Endothelial cell of umbilical vein (primary cell): ENCODE data around the gene GGA1. TPM values are rescaled to one million over a fixed set of nuclear protein-coding genes. Genes with fewer than 3 reads are reported as not detected.

Experiments
- BruUV-seq: library from RNA; stranded (reverse); fragments of 400-500 nt; replicated peaks from 2 replicates; lab custom pipeline; 2021; lab: Mats Ljungman, UMichigan
- CTCF ChIA-PET: fragments of 300-600, 350-600 bp; sonication (Branson Sonifier 250); formaldehyde crosslinking; loops from one replicate; lab custom pipeline; 2021; ENCODE audit warnings: antibody characterized with exemption, inconsistent platforms; lab: Charles Lee
- POLR2A ChIA-PET: fragments of 300-600, 350-600 bp; sonication (Branson Sonifier 250); formaldehyde crosslinking; loops from one replicate; lab custom pipeline; 2021; ENCODE audit warnings: antibody characterized with exemption, inconsistent platforms; lab: Charles Lee
- DNase-seq: peaks from one replicate; pipeline ENCODE4 v3.0.0-alpha.2; 2011; ENCODE audit warnings: low read depth, low spot score
- FAIRE-seq: peaks from 2 replicates; lab custom pipeline; 2011; peaks lifted over from hg19 to GRCh38; lab: Jason Lieb, UNC
- H2AFZ ChIP-seq: 2 replicates; pipeline ENCODE4 v1.6.0; 2012; ENCODE audit warnings: low read depth, low read length, control low read depth, inconsistent platforms
- H3K27ac ChIP-seq: 2 replicates; pipeline ENCODE4 v1.5.1; 2011; ENCODE audit warnings: low read depth, mild to moderate bottlenecking, control low read depth, low read length, moderate library complexity; ENCODE audit not compliant: insufficient read depth
- H3K27me3 ChIP-seq, 2 experiments: 2 replicates each; pipeline versions ENCODE4 v1.6.0 to v1.6.1; 2011; ENCODE audit warnings: low read length in 2 of 2, mixed read lengths in 1 of 2; ENCODE audit not compliant: control insufficient read depth in 2 of 2, insufficient read depth in 2 of 2
- H3K36me3 ChIP-seq, 2 experiments: 2 replicates in 1 of 2; 3 replicates in 1 of 2; pipeline ENCODE4 v1.5.1; 2011; ENCODE audit warnings: low read length in 2 of 2, mild to moderate bottlenecking in 1 of 2, moderate library complexity in 1 of 2; ENCODE audit not compliant: control insufficient read depth in 2 of 2, insufficient read depth in 2 of 2; ENCODE audit errors: extremely low read depth in 1 of 2
- H3K4me1 ChIP-seq: 3 replicates; pipeline ENCODE4 v1.5.1; 2011; ENCODE audit warnings: mild to moderate bottlenecking, low read length; ENCODE audit not compliant: control insufficient read depth, insufficient read depth; ENCODE audit errors: extremely low read depth
- H3K4me2 ChIP-seq: 2 replicates; pipeline ENCODE4 v1.6.1; 2011; ENCODE audit warnings: low read length, control low read depth, mixed read lengths; ENCODE audit not compliant: insufficient read depth
- H3K4me3 ChIP-seq, 3 experiments: fragments of 200-600 bp in 1 of 3; sonication (generic), shearing (Covaris generic) in 1 of 3; replicated peaks in 1 of 3; 2 replicates each; pipeline ENCODE4 v1.5.1; 2011 to 2016; ENCODE audit warnings: control low read depth in 3 of 3, low read length in 3 of 3, mild to moderate bottlenecking in 2 of 3, inconsistent platforms in 1 of 3, low read depth in 1 of 3, moderate library complexity in 1 of 3; ENCODE audit not compliant: insufficient read depth in 1 of 3
- H3K79me2 ChIP-seq: 2 replicates; pipeline ENCODE4 v1.6.0; 2012; ENCODE audit warnings: low read length, inconsistent platforms; ENCODE audit not compliant: control insufficient read depth, insufficient read depth
- H3K9ac ChIP-seq: replicated peaks from 2 replicates; pipeline ENCODE3; 2011; ENCODE audit warnings: low read length, control low read depth; ENCODE audit not compliant: insufficient read depth; ENCODE audit errors: extremely low read depth
- H3K9me1 ChIP-seq: replicated peaks from 3 replicates; pipeline ENCODE4 v1.6.0; 2011; ENCODE audit warnings: mild to moderate bottlenecking, low read length; ENCODE audit not compliant: control insufficient read depth, insufficient read depth; ENCODE audit errors: extremely low read depth
- H3K9me3 ChIP-seq: replicated peaks from 2 replicates; pipeline ENCODE4 v1.5.1; 2012; ENCODE audit warnings: low read length, inconsistent platforms; ENCODE audit not compliant: control insufficient read depth, insufficient read depth
- H4K20me1 ChIP-seq: replicated peaks from 2 replicates; pipeline ENCODE3; 2011; ENCODE audit warnings: mild to moderate bottlenecking, low read length; ENCODE audit not compliant: control insufficient read depth, insufficient read depth; ENCODE audit errors: extremely low read depth
- CTCF ChIP-seq, 2 donors: IDR thresholded peaks; 1 replicate in 1 of 2; 2 replicates in 1 of 2; pipeline ENCODE4 v1.5.1; 2011; ENCODE audit warnings: low read length in 2 of 2, mild to moderate bottlenecking in 2 of 2, moderate library complexity in 2 of 2, control low read depth in 1 of 2, inconsistent platforms in 1 of 2, low read depth in 1 of 2; ENCODE audit not compliant: insufficient read depth in 1 of 2; ENCODE audit errors: extremely low read depth in 1 of 2
- EZH2 ChIP-seq: IDR thresholded peaks from 2 replicates; pipeline ENCODE4 v1.6.1; 2012; ENCODE audit warnings: borderline replicate concordance, low read depth, mild to moderate bottlenecking, moderate library complexity, low read length, inconsistent platforms; ENCODE audit not compliant: severe bottlenecking
- FOS ChIP-seq: IDR thresholded peaks from 2 replicates; pipeline ENCODE4 v1.6.1; 2011; ENCODE audit warnings: mild to moderate bottlenecking, low read length, moderate library complexity, borderline replicate concordance; ENCODE audit not compliant: insufficient read depth
- GATA2 ChIP-seq: IDR thresholded peaks from 2 replicates; pipeline ENCODE4 v1.7.0; 2011; ENCODE audit warnings: low read depth, mild to moderate bottlenecking, moderate library complexity, mixed read lengths, low read length; ENCODE audit not compliant: insufficient read length, insufficient read depth
- JUN ChIP-seq: IDR thresholded peaks from 2 replicates; pipeline ENCODE4 v1.6.1; 2011; ENCODE audit warnings: borderline replicate concordance, low read depth; ENCODE audit not compliant: insufficient read length, insufficient read depth
- MYC ChIP-seq: IDR thresholded peaks from one replicate; pipeline ENCODE4 v1.6.1; 2011; ENCODE audit warnings: mild to moderate bottlenecking, low read depth, low read length
- POLR2A ChIP-seq: IDR thresholded peaks from 2 replicates; pipeline ENCODE4 v1.6.1; 2012; ENCODE audit warnings: low read depth, mild to moderate bottlenecking, control low read depth, low read length
- POLR2AphosphoS5 ChIP-seq: IDR thresholded peaks from 2 replicates; pipeline ENCODE4 v1.6.1; 2012; ENCODE audit warnings: low read depth, mild to moderate bottlenecking, control low read depth, low read length, moderate library complexity; ENCODE audit not compliant: insufficient read depth
- dilution Hi-C: fragments of 300-500 bp; cut with MboI; formaldehyde crosslinking; loops from one replicate; pipeline ENCODE4 v1.15.0; 2019; ENCODE audit warnings: low sequenced_read_pairs; ENCODE audit not compliant: extremely low pct_ligation_motif_present
- intact Hi-C: fragments of 100-400 bp; cut with micrococcal nuclease; formaldehyde crosslinking; loops from one replicate; pipeline ENCODE4 v1.10.0; 2022
- polyA plus RNA-seq, 4 experiments: library from polyadenylated mRNA; depleted of rRNA in 3 of 4; stranded (reverse) in 3 of 4; unstranded in 1 of 4; fragments of >200 nt; gene quantifications; 2 replicates each; pipeline versions ENCODE4 v1.2.1 to v1.2.3, GENCODE V29; 2011 to 2012; ENCODE audit warnings: missing spikeins in 1 of 4
- total RNA-seq: library from RNA; stranded (reverse); gene quantifications from 2 replicates; pipeline ENCODE4 v1.2.3, GENCODE V29; 2021
- TF ChIP-seq, protein P1 (sequence below): IDR thresholded peaks from 2 replicates; pipeline ENCODE4 v1.6.1; 2011; ENCODE audit not compliant: insufficient read depth, insufficient read length

GGA1 gene
- total and polyA plus RNA-seq, 2 donors (not counting 3 experiments of a cell fraction or from before 2014, with no cell fraction given), result 54.1 to 67.5 TPM

DNA sequence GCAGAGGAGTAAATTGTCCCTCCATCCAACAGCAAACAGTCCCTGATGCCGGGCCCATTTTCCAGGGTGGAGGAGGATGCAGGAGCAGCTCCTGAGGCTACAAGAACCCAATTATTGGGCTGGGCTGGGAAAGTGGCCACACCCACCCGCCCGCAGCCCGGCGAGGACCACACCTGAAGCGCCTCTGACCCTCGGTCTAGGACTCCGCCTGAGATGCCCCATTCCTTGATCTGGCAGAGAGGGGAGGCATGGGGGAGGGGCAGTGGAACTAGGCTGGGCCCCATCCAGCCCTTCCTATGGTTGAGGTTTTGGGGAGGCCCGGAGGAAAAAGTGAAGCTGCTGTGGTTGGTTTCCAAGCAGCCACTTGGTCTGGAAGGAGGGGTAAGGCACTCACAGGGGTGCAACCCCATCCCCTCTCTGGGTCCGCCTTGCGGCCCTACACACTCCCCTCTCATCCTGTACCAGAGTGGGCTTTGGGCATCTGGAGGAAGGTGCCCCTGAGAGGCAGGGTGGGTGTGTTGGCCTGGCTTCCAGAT, 64.4 kb downstream of the GGA1 start:
- peaks cover 0 to under 1% of the 10 kb centered on the region in 2 experiments for H3K36me3 ChIP-seq
- no peaks in the 10 kb centered on the region for H4K20me1 ChIP-seq
- BruUV-seq, result no TSS peak
- H3K4me1 ChIP-seq, result peaks cover 5% of the 10 kb centered on the region
- H3K9ac ChIP-seq, result no peak overlapping the region
- no peak overlapping the region for H3K4me3 ChIP-seq
- H3K4me2 ChIP-seq, result no peak overlapping the region
- H3K27ac ChIP-seq, result no peak overlapping the region
- DNase-seq (no peak), FAIRE-seq (no peak)
- no peaks in the 10 kb centered on the region for H3K27me3 ChIP-seq
- intact Hi-C loops (no loop called here), dilution Hi-C loops (no loop called here)
- H3K79me2 ChIP-seq, result peaks cover 23% of the 10 kb centered on the region
- no peak overlapping the region for H2AFZ ChIP-seq
- TF ChIP-seq CTCF (IDR thresholded peaks at IDR 0.05; ENCODE audit: extremely low read depth in 1 of 2, insufficient read depth in 1 of 2, low read depth in 1 of 2, low read length in 2 of 2) (no peak), EZH2 (no peak), POLR2AphosphoS5 (no peak), FOS (no peak), POLR2A (no peak), JUN (no peak), MYC (no peak), GATA2 (no peak)
- TF ChIP-seq, protein P1, sequence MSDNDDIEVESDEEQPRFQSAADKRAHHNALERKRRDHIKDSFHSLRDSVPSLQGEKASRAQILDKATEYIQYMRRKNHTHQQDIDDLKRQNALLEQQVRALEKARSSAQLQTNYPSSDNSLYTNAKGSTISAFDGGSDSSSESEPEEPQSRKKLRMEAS, result no peak
- CTCF ChIA-PET, result interaction anchor here (1.2 to 3.7 kb wide), 4 partner anchors 8 to 30 kb away, joined by 4 to 23 read pairs (median 20); no protein-coding TSS in a partner anchor
- H3K9me1 ChIP-seq, result no peaks in the 10 kb centered on the region
- POLR2A ChIA-PET, result no interaction called here
- H3K9me3 ChIP-seq, result no peaks in the 10 kb centered on the region
